MM.1S (cell line): Measurements from ENCODE around the gene BTC.

Source experiments
- CTCF ChIP-seq: fragments of 300-600 bp; sonication (generic); IDR thresholded peaks from 2 replicates; pipeline ENCODE4 v1.5.1; 2016; ENCODE audit warnings: antibody characterized with exemption, low read length, mixed read lengths
- EZH2 ChIP-seq: fragments of 300-600 bp; sonication (generic); optimal IDR thresholded peaks from 2 replicates; pipeline ENCODE3; 2017; ENCODE audit warnings: low read depth, mild to moderate bottlenecking, antibody characterized with exemption, low read length, mixed read lengths
- EZH2phosphoT487 ChIP-seq: fragments of 300-600 bp; sonication (generic); IDR thresholded peaks from 2 replicates; pipeline ENCODE4 v1.6.1; 2018; ENCODE audit warnings: antibody characterized with exemption, low read length

GRCh38 chr4:74822603-74823002 lies 28.3 kb upstream of the BTC start:
- TF ChIP-seq CTCF (no peak), EZH2phosphoT487 (no peak), EZH2 (no peak)
